HG03342 (cell line): Measurements from ENCODE around the gene SLC35F3.
"Not testable (repeated sequence)": the region's sequence is repeated elsewhere in the genome, so short reads cannot be mapped to it uniquely, and the experiment has no call there.

ENCODE experiments used
- ATAC-seq: cut with Tn5 transposase; IDR thresholded peaks from one replicate; pipeline ENCODE4 v1.9.1; 2021; ENCODE audit warnings: mild to moderate bottlenecking, moderate library complexity; ENCODE audit not compliant: unreplicated experiment

SLC35F3 gene

DNA sequence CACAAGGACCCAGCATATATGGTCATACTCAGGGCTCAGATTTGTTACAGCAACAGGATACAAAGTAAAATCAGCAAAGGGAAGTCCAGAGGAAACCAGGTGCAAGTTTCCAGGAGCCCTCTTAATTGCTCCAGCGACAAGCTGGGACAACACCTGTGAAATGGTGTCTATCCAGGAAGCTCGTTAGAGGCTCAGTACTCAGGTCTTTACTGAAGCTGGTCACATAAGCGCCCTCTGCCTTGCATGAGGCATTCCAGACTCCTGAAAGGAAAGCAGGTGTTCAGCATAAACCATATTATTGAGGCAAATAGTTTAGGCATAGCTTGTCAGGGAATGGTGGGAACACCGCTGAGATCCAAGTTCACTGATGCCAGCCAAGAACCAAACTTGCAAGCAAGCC, 231.0 kb downstream of the SLC35F3 start:
- no peak for ATAC-seq

GRCh38 chr1:234136073-234136472, 231.6 kb downstream of the SLC35F3 start:
- no peak for ATAC-seq

GRCh38 chr1:234139966-234140365, 235.5 kb downstream of the SLC35F3 start:
- no peak for ATAC-seq

DNA sequence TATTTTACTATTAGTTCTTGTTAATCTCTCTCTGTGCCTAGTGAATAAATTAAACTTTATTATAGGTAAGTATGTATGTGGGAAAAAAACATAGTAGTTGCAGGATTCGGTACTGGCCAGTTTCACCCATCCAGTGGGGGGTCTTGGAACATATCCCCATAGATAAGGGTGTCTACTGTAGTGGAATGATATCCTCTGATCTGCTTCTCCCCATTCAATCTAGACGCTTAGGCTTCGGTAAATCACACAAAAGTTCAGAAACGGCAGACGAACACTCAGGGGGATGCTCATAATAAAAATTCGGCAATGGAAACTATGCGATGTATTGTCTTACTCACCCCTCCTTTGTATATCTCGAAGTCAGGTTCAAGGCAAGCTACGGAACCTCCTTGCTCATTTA, 235.9 kb downstream of the SLC35F3 start:
- ATAC-seq, result no peak

DNA sequence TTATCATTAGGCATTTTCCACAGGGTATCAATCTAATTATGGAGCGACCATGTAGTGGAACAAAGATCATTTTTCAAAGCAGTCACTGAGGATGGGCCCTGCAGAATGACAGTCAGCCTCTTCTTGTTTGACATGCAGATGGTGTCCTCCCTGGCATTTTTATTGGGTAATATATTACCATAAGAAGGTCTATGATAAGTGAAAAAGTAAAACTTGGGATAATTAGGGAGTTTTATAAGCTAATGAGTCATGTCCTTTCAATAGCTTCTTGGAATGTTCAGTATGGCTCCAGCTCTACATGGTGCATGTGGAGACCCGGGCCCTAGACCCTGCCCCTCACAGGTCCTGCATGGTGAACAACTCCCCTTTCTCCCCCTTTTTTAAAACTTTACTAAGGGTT, 236.5 kb downstream of the SLC35F3 start:
- no peak for ATAC-seq

DNA sequence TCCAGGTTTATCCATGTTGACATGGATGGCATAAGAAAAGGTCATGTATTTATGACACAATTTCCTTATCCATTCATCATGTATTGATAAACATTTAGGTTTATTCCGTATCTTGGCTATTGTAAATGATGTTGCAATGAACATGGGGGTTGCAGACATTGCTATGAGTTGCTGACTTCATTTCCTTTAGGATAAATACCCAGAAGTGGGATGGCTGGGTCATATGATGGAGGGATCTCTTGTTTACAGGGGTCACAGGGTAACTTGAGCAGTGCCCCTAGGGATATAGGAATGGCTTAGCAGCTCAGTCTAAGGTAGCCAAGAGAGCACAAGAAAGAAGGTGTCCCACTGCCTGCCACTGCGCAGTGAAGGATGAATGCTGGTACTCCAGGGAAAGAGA, 239.2 kb downstream of the SLC35F3 start:
- no peak for ATAC-seq

DNA sequence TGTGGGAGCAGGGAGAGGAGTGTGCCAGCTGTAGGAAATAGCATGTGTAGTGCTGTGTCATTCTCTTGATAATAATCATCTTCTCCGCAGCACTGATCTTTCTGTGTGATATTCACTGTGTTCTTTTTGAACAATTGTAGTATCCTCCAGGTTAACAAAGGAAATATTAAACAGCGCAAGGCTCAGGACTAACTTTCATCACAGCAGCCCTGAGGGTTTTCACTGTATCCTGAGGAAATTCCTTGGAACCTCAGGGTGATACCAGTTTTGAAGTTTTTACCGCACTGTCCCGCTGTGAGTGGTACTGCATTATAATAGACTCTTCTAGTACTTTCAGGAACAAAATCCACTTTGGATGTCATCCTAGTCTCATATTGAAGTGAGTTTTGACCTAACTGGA, 240.4 kb downstream of the SLC35F3 start:
- no peak for ATAC-seq

DNA sequence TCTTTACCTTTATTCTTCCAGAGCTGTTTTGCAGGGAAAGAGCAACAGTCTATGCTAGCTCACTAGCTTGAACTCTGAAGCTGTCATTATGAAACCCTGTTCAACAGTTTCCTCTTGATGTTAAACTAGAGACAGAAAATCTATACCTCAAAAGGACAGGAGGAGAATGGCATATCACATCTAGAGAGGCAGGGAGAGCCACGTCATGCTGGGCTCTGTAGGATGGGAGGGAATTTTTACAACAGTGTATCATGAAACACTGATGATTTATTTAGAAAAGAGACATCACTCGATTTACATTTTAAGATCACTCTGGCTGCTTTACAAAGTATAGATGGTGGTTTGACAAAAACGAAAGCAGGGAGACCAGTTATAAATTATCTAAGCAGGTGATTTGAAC, 243.9 kb downstream of the SLC35F3 start:
- ATAC-seq, result no peak

- ATAC-seq, result no peak
These were observed 244.3 kb downstream of the SLC35F3 start for GRCh38 chr1:234148816-234149215.

GRCh38 chr1:234149217-234149616, 244.7 kb downstream of the SLC35F3 start:
- ATAC-seq, result no peak

DNA sequence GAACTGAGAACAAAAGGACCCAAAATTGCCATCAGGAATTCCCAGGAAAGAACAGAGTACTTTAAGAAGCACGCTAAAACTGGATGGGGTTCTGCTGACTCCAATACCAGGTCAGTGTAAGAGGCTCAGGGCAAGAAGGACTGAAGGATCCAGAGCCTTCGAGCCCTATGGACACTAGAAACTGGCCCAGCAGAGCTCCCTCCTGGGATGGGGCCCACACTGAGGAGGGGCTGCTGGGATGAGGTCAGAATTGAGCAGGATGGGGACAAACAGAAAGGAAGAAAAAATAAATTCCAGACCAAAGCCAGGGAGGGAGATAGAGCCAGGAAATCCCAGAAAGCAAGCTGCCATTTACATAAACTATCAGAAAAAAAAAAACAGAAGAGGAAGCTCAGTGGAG, 246.4 kb downstream of the SLC35F3 start:
- no peak for ATAC-seq

GRCh38 chr1:234152344-234152743, 247.9 kb downstream of the SLC35F3 start:
- ATAC-seq, result not testable (repeated sequence)

DNA sequence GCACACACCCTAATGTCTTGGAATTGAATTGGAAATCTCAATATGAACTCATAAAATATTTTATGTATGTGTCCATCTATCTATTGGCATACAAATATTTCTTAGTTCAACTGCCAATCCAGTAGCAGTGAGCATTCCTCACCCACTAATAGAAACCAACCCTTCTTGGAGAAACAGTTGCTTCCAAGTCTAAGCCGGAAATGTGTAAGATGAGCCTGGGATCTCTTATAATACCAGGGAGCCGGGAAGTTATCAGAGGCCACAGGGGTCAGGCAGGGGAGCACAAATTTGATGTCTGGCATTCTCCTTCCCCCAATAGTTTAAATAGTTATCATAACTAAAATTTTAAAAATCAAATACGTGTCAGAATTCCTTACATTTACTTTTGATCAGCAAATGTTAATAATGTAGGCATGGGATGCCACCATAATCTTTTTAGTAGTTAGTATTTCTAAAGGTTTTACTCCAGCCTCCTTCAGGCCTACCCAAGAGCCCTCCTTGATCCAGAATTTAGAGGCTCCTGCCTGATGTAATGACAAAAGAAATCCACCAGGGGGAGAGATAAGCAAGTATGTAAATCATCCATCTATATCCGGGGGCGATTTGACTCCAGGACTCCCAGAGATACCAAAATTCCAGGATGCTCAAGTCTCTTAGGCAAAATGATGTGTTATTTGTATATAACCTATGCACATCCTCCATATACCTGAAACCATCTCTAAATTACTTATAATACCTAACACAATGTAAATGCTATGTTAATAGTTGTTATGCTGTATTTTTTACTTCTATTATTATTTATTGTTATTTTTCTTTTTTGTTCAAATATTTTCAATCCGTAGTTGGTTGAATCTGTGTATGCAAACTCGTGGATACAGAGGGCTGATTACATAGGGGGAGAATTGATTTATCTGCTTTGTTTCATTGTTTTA, 250.1 kb downstream of the SLC35F3 start:
- peak; percentile 59 for ATAC-seq

DNA sequence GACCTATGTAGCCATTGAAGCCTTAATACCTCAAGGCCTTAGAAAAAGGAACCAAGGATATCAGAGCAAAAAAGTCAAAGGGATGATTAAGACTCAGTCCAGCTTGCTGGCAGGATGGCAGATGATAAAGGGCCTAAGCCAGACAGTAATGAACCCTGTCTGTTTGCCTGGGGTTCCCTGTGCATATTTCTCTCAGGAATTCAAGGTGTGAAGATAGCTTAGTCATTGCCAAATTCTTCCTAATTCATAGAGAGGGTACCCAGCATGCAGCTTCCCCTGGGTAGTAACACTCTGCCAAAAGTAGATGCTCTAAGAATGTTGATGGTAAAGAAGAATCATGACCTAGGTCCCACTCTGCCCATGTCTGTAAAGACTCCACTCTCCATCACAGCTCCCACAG, 258.2 kb downstream of the SLC35F3 start:
- no peak for ATAC-seq

DNA sequence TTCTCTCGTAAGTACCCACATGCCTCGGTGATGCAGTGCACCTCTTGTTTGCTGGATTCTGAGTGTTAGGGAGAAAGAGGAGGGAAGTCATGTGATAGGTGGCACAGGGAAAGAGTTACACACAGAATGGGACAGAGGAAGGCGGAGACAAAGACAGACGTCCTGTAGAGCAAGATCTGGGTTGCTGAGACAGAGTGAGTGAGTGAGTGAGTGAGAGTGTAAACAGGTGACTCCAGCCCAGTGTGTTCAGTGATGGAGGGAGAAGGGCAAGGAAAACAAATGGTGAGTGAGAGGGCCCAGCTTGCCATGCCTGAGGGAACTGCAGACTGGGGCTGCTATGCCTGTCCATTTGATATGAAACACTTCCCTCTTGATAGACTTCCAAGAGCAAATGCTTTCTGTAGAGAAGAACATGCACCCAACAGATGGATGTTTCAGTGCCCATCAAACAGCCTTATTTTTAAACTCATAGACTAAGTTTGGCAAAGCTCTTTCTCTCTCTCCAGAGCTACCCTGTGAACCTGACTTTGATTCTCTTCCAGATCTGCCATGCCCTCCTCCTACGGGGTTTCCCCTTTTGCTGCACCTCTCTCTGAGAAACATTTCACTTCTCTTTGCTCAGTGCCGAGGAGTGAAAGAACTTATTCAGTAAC, 258.9 kb downstream of the SLC35F3 start:
- no peak for ATAC-seq

- no peak for ATAC-seq
These were observed 259.7 kb downstream of the SLC35F3 start for GRCh38 chr1:234164098-234164709.

- ATAC-seq, result no peak
These were observed 263.7 kb downstream of the SLC35F3 start for GRCh38 chr1:234168061-234168724.

GRCh38 chr1:234169161-234169849, 264.8 kb downstream of the SLC35F3 start:
- no peak for ATAC-seq

- ATAC-seq, result no peak
These were observed 265.6 kb downstream of the SLC35F3 start for GRCh38 chr1:234170067-234170466.

DNA sequence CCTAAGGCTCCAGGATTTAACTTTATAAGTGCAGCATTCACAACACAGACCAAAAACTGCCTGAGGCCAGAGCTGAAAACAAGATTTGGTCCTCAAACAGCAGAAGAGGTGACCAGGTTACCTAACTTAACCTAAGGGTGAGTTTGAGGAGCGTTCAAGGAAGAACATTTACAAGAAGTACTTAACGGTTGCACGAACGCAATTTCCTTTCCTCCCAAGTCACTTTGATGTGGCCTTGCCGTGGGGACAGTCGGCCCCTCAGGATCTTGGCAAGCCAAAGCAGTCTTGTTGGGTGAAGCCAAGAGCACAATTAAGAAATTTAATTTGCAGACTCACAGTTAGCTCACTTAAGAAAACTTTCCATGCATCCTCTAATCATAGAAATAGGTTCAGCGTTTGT, 266.1 kb downstream of the SLC35F3 start:
- no peak for ATAC-seq

- ATAC-seq, result no peak
These were observed 269.5 kb downstream of the SLC35F3 start for GRCh38 chr1:234173968-234174367.
